GM12872 (cell line): ENCODE data around the gene VGLL1.
A peak's percentile ranks its signal among the peaks of the same experiment; 100 is the strongest.

Experiments
- CTCF ChIP-seq: IDR thresholded peaks from 3 replicates; pipeline ENCODE4 v1.5.1; 2011; ENCODE audit warnings: low read depth, mild to moderate bottlenecking, low read length, moderate library complexity; ENCODE audit not compliant: insufficient read depth

VGLL1 gene

GRCh38 chrX:136555694-136556093 lies 23.7 kb downstream of the VGLL1 start:
- TF ChIP-seq CTCF, result no peak

GRCh38 chrX:136572030-136572429 lies 40.0 kb downstream of the VGLL1 start:
- no peak for TF ChIP-seq CTCF

GRCh38 chrX:136574548-136574947 lies 42.5 kb downstream of the VGLL1 start:
- TF ChIP-seq CTCF, result no peak

GRCh38 chrX:136577552-136577951 lies 45.5 kb downstream of the VGLL1 start:
- TF ChIP-seq CTCF, result peak; percentile 79

- TF ChIP-seq CTCF, result no peak
These were observed 48.3 kb downstream of the VGLL1 start for GRCh38 chrX:136580316-136580715.

GRCh38 chrX:136582624-136583023 lies 50.6 kb downstream of the VGLL1 start:
- no peak for TF ChIP-seq CTCF

- TF ChIP-seq CTCF, result no peak
These were observed 52.5 kb downstream of the VGLL1 start for GRCh38 chrX:136584545-136584944.

- no peak for TF ChIP-seq CTCF
These were observed 53.2 kb downstream of the VGLL1 start for GRCh38 chrX:136585262-136585661.
